Stimulated activated naive B cell treated with anti-CD40 and anti-IgM and Interleukin-4, amounts not matched to agents 10 μg/mL and 1 μg/mL and 100 μg/mL, for 72 hours (primary cell): ENCODE data around the gene SRD5A1.
A peak's percentile ranks its signal among the peaks of the same experiment; 100 is the strongest.

ENCODE experiments used
- ATAC-seq, 2 donors: fragments of 150-1000 bp; cut with Tn5 transposase; replicated peaks; 2 replicates each; pipeline ENCODE4 v1.10.0; 2021; ENCODE audit warnings: moderate library complexity in 1 of 2
- DNase-seq: peaks from one replicate; pipeline ENCODE4 v3.0.0; 2021
- H3K27ac Mint-ChIP-seq: one replicate; pipeline ENCODE4 v1.8.0; 2022; ENCODE audit warnings: mild to moderate bottlenecking, mixed read lengths
- H3K27me3 Mint-ChIP-seq, 2 donors: one replicate each; pipeline ENCODE4 v1.8.0; 2022; ENCODE audit warnings: mixed read lengths in 2 of 2
- H3K36me3 Mint-ChIP-seq, 2 donors: one replicate each; pipeline ENCODE4 v1.8.0; 2022; ENCODE audit warnings: mixed read lengths in 2 of 2, mild to moderate bottlenecking in 1 of 2
- H3K4me1 Mint-ChIP-seq, 2 donors: one replicate each; pipeline ENCODE4 v1.8.0; 2022; ENCODE audit warnings: mixed read lengths in 2 of 2, mild to moderate bottlenecking in 1 of 2
- H3K4me3 Mint-ChIP-seq, 2 donors: one replicate each; pipeline ENCODE4 v1.8.0; 2022; ENCODE audit warnings: mild to moderate bottlenecking in 2 of 2, mixed read lengths in 2 of 2, moderate library complexity in 1 of 2
- H3K9me3 Mint-ChIP-seq, 2 donors: one replicate each; pipeline ENCODE4 v1.8.0; 2022; ENCODE audit warnings: mixed read lengths in 2 of 2, mild to moderate bottlenecking in 1 of 2

Gene SRD5A1

GRCh38 chr5:6596388-6596787 lies 36.9 kb upstream of the SRD5A1 start:
- Mint-ChIP-seq H3K36me3 (peaks cover 50 to 74% of the 10 kb centered on the region in 2 donors), H3K27ac (no peak overlapping the region), H3K4me3 (no peak overlapping the region)

GRCh38 chr5:6597557-6597956 lies 35.7 kb upstream of the SRD5A1 start:
- no peaks in the 10 kb centered on the region for H3K9me3 Mint-ChIP-seq
- no peak overlapping the region for H3K27ac Mint-ChIP-seq
- H3K36me3 Mint-ChIP-seq: peaks cover 61 to 78% of the 10 kb centered on the region in 2 donors
- H3K4me3 Mint-ChIP-seq: no peak overlapping the region
- peaks cover 0 to 2% of the 10 kb centered on the region in 2 donors for H3K4me1 Mint-ChIP-seq
- ATAC-seq: no peak
- no peak for DNase-seq
- H3K27me3 Mint-ChIP-seq: no peaks in the 10 kb centered on the region

More at GRCh38 chr5:6596388-6596787, 36.9 kb upstream of the SRD5A1 start:
- no peaks in the 10 kb centered on the region for H3K27me3 Mint-ChIP-seq
- peaks cover 0 to under 1% of the 10 kb centered on the region in 2 donors for H3K4me1 Mint-ChIP-seq
- ATAC-seq (no peak), DNase-seq (no peak)
- no peaks in the 10 kb centered on the region for H3K9me3 Mint-ChIP-seq

DNA sequence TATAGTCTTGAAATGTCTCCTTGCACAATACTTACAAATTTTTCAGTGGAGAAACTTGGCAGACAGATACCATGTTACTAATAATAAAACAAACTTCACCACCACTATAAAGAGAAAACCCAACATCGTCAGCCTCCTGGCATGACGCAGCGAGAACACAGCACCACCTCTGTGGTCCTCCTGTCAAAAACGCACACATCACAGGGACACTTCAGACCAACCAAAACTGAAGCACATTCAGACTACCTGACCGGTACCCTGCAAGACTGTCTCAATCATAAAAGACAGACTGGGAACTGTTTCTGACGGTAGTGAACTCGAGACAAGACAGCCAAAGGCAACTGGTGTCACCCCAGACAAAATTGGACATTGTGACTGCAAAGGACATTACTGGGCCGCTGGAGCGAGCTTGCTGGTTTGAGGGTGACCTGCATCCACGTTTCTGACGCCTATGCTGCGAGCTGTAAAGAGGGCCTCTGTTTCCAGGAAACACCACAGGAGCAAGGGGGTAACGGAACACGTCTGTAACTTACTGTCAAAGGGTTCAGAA lies 34.8 kb upstream of the SRD5A1 start:
- H3K9me3 Mint-ChIP-seq: no peaks in the 10 kb centered on the region
- H3K27ac Mint-ChIP-seq: peak overlapping the region; percentile 20
- H3K4me1 Mint-ChIP-seq: peaks cover 0 to 2% of the 10 kb centered on the region in 2 donors
- ATAC-seq: no peak
- DNase-seq: no peak
- H3K4me3 Mint-ChIP-seq: no peak overlapping the region
- H3K27me3 Mint-ChIP-seq: no peaks in the 10 kb centered on the region
- H3K36me3 Mint-ChIP-seq: peaks cover 60 to 84% of the 10 kb centered on the region in 2 donors

- Mint-ChIP-seq H3K27ac (no peak overlapping the region), H3K27me3 (no peaks in the 10 kb centered on the region), H3K4me1 (peaks cover 0 to 2% of the 10 kb centered on the region in 2 donors), H3K36me3 (peaks cover 63 to 86% of the 10 kb centered on the region in 2 donors), H3K9me3 (no peaks in the 10 kb centered on the region), H3K4me3 (no peak overlapping the region)
- DNase-seq (no peak), ATAC-seq (no peak)
Measured at GRCh38 chr5:6599739-6600138, 33.5 kb upstream of the SRD5A1 start.

DNA sequence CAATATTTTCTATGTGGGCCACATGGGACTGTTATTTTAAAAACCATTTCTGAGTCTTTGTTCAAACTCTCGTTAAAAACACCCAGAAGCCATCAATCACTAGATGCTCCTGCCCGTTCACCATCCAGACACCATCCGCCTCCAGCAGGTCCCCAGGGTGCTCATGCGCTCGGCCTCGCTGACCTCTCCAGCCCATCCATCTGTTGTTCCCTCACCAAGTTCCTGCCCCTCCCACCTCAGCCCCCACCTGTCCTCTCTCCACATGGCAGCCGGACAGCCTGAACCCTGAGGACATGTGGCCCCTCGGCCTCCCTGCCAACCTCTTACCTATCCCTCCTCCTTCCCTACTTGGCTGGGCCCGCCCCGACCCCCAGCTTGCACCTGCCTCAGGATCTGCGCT lies 32.0 kb upstream of the SRD5A1 start:
- Mint-ChIP-seq H3K4me1 (peaks cover 0 to 2% of the 10 kb centered on the region in 2 donors), H3K9me3 (no peaks in the 10 kb centered on the region), H3K4me3 (no peak overlapping the region), H3K27me3 (no peaks in the 10 kb centered on the region), H3K27ac (peak overlapping the region; percentile 42), H3K36me3 (peaks cover 59 to 80% of the 10 kb centered on the region in 2 donors)
- ATAC-seq: no peak
- DNase-seq: no peak

DNA sequence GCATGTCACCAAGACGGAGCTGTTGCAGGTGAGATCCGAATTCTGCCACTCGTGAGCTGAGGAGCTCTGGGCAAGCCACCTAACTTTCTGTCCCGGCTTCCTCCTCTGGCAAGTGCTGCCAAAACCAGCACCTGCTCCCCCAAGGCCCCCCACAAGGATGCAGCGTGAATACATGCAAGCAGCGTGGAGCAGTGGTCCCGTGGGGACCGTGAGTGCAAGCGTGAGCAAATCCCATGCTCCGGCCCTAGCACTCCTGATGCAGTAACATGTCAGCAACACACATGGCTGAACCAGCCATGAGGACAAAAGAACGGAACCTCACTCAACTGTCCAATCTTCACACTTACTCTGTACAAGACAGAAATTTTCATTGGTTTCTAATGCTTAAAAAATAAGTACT lies 31.4 kb upstream of the SRD5A1 start:
- Mint-ChIP-seq H3K4me1 (peaks cover 0 to 2% of the 10 kb centered on the region in 2 donors), H3K27ac (no peak overlapping the region), H3K9me3 (no peaks in the 10 kb centered on the region), H3K27me3 (no peaks in the 10 kb centered on the region), H3K4me3 (no peak overlapping the region), H3K36me3 (peaks cover 54 to 76% of the 10 kb centered on the region in 2 donors)
- ATAC-seq: no peak
- no peak for DNase-seq

DNA sequence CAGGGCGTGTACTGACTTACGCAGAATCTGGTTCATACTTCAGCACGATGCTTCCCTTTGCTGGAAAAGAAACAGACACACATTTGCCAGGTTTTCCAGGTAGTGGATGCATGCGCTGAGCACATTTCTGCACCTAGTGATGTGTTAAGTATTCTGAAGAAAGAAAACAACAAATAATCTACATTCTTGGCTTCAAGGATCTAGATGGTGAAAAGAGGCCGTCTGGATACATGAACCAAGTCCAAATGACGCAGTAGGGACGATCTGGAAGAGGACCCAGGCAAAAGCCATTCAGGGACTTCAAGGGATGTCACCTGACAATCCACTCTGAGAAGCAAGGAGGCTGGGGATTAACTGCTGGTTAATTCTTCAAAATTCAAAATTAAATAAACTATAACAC lies 30.8 kb upstream of the SRD5A1 start:
- DNase-seq: no peak
- no peaks in the 10 kb centered on the region for H3K9me3 Mint-ChIP-seq
- no peak overlapping the region for H3K4me3 Mint-ChIP-seq
- H3K27ac Mint-ChIP-seq: no peak overlapping the region
- H3K4me1 Mint-ChIP-seq: peaks cover 0 to 2% of the 10 kb centered on the region in 2 donors
- ATAC-seq: no peak
- no peaks in the 10 kb centered on the region for H3K27me3 Mint-ChIP-seq
- H3K36me3 Mint-ChIP-seq: peaks cover 53 to 76% of the 10 kb centered on the region in 2 donors

DNA sequence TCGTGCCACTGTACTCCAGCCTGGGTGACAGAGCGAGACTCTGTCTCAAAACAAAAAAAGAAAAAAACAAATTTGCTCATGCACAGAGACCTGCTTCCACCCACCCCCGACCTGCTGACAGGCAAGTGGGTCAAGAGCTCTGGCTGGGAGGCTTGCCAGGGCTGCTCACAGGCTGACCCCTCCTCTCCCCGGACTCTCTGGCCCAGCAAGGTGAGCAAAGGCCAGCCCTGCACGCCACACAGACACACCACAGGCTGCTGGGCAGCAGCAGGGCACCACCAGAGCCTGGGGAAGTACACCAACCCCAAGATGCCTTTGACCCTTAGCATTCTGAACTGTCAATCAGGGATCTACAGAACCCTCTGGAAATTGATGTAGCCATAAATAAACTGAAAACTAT lies 29.6 kb upstream of the SRD5A1 start:
- ATAC-seq (no peak), DNase-seq (no peak)
- no peaks in the 10 kb centered on the region for H3K9me3 Mint-ChIP-seq
- H3K36me3 Mint-ChIP-seq: peaks cover 48 to 70% of the 10 kb centered on the region in 2 donors
- peaks cover 0 to 2% of the 10 kb centered on the region in 2 donors for H3K4me1 Mint-ChIP-seq
- no peaks in the 10 kb centered on the region for H3K27me3 Mint-ChIP-seq
- H3K4me3 Mint-ChIP-seq: no peak overlapping the region
- no peak overlapping the region for H3K27ac Mint-ChIP-seq

GRCh38 chr5:6604341-6604740 lies 28.9 kb upstream of the SRD5A1 start:
- no peak overlapping the region for H3K27ac Mint-ChIP-seq
- peaks cover 49 to 63% of the 10 kb centered on the region in 2 donors for H3K36me3 Mint-ChIP-seq
- ATAC-seq (no peak), DNase-seq (no peak)
- H3K4me1 Mint-ChIP-seq: peaks cover 0 to 2% of the 10 kb centered on the region in 2 donors
- H3K9me3 Mint-ChIP-seq: no peaks in the 10 kb centered on the region
- H3K4me3 Mint-ChIP-seq: no peak overlapping the region
- no peaks in the 10 kb centered on the region for H3K27me3 Mint-ChIP-seq

DNA sequence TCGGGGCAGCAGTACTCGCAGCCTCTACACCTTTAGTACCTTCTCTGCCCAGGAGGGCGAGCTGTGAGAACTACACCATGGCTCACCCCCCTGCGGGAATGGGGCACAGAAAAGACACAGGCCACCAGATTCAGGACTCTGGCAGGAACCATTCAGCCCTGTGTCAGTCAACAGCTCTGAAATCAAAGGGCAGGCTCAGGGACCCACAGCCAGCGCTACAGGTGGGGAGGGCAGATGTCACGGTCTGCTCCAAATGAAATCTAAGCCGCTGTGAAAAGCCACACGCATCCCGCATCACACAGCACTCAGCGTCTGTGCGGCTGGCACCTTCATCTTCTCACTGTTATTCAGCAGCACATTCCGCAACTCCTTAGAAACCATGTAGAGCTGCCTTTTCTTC lies 28.3 kb upstream of the SRD5A1 start:
- Mint-ChIP-seq H3K36me3 (peaks cover 54 to 63% of the 10 kb centered on the region in 2 donors), H3K9me3 (no peaks in the 10 kb centered on the region), H3K4me1 (peaks cover 0 to 2% of the 10 kb centered on the region in 2 donors), H3K27me3 (no peaks in the 10 kb centered on the region), H3K4me3 (no peak overlapping the region), H3K27ac (no peak overlapping the region)
- DNase-seq (no peak), ATAC-seq (no peak)

DNA sequence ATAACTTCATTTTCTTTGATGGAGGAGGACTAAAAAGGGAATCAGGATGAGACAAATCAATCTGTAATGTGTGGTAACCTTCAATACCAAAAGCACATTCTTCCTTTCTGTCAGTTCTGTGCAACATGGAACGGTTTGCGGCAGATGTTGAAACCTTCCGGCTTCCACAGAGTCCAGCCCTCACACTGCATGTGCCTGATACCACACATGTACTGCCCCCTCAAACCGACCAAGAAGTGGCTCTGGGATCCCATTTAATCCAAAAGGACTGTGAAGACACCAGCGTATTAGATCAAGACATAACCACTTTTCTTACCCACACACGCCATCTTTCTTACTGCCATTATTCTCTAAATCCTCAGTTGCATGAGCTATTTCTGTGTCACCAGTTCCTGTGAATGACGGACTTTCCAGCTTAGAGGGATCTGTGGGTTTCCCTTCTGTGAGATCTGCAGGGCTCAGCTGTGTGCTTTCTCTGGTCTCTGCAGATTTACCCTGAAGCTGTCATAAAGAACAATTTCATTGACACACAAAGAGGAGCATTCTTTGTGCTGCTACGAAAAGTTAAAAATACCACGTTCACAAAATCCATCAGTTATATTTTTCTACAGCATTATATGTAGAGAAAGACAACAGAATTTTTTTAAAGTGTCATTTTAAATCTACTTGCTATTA lies 26.2 kb upstream of the SRD5A1 start:
- H3K27ac Mint-ChIP-seq: peak overlapping the region; percentile 20
- no peak overlapping the region for H3K4me3 Mint-ChIP-seq
- H3K36me3 Mint-ChIP-seq: peaks cover 51 to 53% of the 10 kb centered on the region in 2 donors
- DNase-seq: no peak
- no peaks in the 10 kb centered on the region for H3K27me3 Mint-ChIP-seq
- ATAC-seq: no peak
- no peaks in the 10 kb centered on the region for H3K9me3 Mint-ChIP-seq
- H3K4me1 Mint-ChIP-seq: peaks cover 0 to 2% of the 10 kb centered on the region in 2 donors

DNA sequence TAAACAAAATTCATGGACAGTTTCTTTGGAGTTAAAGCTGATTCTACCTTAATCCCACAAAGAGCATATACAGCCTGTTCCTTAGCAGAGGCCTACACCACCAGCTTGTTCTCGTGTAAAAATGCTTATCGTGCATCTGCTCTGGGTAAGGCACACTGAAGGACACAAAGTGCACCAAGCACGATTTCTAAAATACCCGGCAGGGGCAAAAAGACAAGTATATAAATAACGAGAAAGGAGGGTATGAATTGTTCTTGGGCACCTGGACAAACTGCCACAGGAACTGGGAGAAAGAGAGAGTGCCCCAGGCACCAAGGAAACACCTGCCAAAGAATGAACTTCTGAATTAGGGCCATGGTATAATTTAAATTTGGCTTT lies 25.7 kb upstream of the SRD5A1 start:
- no peak for ATAC-seq
- Mint-ChIP-seq H3K9me3 (no peaks in the 10 kb centered on the region), H3K27ac (peak overlapping the region; percentile 20), H3K4me3 (no peak overlapping the region), H3K27me3 (no peaks in the 10 kb centered on the region), H3K36me3 (peaks cover 50 to 53% of the 10 kb centered on the region in 2 donors), H3K4me1 (peaks cover 0 to 2% of the 10 kb centered on the region in 2 donors)
- DNase-seq: no peak

DNA sequence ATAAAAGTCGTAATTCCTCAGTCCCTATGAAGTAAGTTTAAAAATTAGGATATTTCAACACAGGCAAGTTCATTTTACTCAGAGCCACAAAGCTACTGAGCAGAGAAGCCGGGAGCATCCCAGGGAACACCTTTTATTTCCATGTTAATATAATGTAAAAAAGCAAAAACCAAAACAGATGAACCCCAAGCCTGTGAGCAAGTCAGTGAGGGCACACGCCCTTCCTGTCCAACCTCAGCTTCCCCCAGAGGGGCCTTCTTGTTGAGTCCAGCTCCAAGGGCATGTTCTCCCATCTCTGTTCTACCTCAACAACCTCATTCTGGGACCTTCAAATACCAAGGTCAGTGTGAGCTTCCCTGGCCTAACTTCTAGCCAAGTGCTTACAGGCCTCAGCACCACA lies 25.2 kb upstream of the SRD5A1 start:
- Mint-ChIP-seq H3K4me1 (peaks cover 2 to 3% of the 10 kb centered on the region in 2 donors), H3K9me3 (no peaks in the 10 kb centered on the region), H3K27me3 (no peaks in the 10 kb centered on the region), H3K36me3 (peaks cover 54% of the 10 kb centered on the region in 2 donors), H3K4me3 (no peak overlapping the region), H3K27ac (peak overlapping the region; percentile 62)
- no peak for DNase-seq
- ATAC-seq: no peak

DNA sequence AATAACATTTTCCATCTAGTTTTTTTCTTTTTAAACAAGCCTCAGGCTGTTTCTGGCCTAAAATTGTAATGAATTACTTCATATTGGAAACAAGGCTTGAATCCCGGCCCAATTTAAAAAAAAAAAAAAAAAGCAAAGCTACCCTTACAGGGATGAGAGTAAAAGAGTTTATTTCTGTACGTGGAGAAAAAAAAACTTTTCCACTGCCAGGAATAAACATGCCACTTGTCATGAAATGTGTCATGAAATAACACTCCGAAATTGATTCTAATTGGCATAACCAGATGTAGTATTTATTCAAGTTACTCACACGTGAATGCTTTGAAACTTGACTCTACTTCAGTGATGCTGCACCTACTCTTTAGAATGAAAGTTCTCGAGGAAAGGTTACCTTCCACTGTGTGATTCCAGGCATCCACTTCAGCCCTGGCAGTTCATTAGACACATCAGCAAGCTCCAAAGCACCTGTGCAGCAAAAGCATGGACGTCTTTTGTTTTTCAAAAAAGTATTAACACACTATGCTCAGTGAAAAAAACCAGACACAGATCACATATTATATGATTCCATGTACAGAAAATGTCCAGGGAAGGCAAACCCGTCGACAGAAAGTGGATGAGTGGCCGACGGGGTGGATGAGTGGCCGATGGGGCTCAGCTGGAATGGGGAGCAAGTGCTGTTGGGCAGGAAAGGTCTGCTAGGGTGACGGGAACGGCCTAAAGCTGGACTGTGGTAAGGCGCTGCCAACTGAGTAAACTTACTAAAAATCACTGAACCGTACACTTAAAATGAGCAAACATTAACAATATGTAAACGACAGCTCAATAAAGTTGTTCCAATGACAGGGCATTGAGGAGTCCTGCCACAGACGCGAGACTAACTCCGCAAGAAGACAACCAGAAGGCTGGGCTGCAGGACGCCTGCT lies 21.6 kb upstream of the SRD5A1 start:
- DNase-seq: no peak
- H3K27me3 Mint-ChIP-seq: no peaks in the 10 kb centered on the region
- no peak for ATAC-seq
- H3K9me3 Mint-ChIP-seq: no peaks in the 10 kb centered on the region
- no peak overlapping the region for H3K27ac Mint-ChIP-seq
- peaks cover 62 to 70% of the 10 kb centered on the region in 2 donors for H3K36me3 Mint-ChIP-seq
- H3K4me3 Mint-ChIP-seq: no peak overlapping the region
- peaks cover 13 to 27% of the 10 kb centered on the region in 2 donors for H3K4me1 Mint-ChIP-seq
